Suppressor macrophage (primary cell): ENCODE results near the gene HPCAL1.

Source experiments
- DNase-seq, 4 experiments: peaks; one replicate each; pipeline ENCODE4 v3.0.0-alpha.2; 2020 to 2022

Gene HPCAL1

DNA sequence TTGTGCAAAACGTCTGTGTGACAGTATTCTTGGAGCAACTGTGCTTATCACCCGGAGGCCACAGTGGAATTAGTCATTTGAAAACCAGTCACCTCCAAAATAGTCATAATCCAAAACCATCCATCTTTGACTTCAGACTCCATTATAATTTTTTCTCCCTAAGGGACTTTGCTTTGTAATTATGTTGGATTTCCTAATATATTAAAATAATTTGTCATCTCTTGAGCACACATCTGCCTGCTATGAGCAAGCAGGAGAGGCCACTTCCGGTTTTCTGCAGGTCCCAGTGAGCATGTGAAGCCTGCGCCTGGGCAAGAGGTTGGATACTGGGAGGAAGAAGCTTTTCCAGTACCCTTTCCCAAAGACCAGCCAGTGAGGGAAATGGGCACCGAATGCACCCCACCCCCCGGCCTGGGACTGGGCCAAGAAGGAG is 87.7 kb downstream of the HPCAL1 start:
- DNase-seq = peak; percentile 61 to 83 (median 74)

GRCh38 chr2:10392100-10392499 is 89.4 kb downstream of the HPCAL1 start:
- DNase-seq = no peak

DNA sequence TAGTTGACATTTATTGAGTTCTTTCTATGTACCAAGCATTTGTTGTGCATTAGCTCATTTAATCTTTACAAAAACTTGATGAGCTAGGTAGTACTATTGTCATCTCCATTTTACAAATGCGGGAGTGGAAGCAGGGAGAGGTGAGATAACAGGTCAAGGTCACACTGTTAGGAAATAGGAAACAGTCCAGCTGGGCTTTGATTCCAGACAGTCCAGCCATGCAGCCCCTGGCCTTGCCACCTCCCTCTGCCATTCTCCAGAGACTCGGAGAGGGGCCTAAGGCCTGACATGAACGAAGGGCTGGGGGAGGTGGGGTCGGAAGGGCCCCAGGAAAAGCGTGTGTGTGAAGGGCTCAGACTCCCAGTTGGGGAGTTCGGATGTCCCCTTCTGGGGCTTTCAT is 89.8 kb downstream of the HPCAL1 start:
- no peak for DNase-seq

DNA sequence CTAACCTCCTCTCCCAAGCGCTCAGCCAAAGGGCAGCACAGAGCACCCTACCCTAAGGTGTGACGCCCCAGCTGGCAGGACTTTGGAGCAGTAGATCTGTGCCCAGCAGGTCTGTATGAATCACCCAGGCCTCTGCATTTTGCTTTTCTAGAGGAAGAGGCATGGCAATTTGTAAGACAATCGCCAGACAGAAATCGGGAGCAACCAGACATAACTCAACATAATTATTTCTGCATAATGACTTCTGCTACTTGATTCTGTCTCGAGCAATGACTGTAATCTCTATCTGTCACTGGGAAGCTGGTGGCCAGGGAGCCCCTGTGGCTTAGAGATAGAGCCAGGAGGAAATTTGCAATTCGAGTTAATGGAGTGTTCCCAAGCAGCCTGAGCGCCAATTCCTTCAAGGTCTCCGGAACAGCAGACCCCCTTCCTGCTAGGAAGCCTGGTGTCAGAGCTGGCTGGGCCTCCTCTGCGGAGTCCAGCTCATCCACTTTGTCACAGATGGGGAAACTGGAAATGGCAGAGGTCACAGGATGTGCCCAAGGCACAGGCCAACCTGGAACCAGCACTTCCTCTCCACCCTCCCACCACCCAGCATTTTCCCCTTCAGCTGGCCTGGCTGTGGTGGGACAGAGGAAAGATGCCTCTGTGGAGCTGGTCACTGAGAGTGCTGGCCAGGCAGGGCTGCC is 90.4 kb downstream of the HPCAL1 start:
- peak; percentile 64 to 79 (median 76) for DNase-seq

- DNase-seq = no peak
These were observed 90.9 kb downstream of the HPCAL1 start for GRCh38 chr2:10393640-10393982.

GRCh38 chr2:10395893-10396292 is 93.2 kb downstream of the HPCAL1 start:
- DNase-seq = no peak

GRCh38 chr2:10396464-10396863 is 93.8 kb downstream of the HPCAL1 start:
- no peak for DNase-seq

DNA sequence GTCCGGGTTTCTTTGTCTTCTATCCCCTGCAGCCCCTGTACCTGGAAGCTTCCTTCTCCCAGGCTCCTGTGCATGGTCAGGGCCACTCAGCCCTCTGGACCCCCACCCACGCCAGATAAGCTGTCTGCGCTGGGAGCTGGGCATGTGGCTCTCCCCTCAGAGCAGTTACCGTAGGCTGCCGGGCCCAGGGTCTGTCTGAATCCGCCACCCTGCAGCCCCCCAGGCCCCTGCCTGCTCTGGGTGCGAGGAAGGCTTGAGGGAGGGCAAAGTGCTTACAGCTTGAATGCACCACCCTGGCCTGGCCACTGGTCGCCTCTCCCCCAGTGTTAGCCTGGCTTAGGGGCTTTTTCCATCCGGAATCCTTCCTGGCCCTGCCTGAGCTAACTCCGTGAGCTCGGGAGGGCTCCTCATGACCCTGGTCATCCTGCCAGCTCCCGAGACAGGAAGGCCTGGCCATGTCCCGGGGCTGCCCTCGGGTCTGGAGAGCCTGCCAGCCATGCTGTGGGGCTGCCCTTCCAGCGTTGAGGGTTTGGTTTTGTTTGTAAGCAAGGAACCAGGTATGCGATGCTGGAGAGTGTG is 94.7 kb downstream of the HPCAL1 start:
- no peak for DNase-seq

GRCh38 chr2:10397878-10398277 is 95.2 kb downstream of the HPCAL1 start:
- DNase-seq = no peak

GRCh38 chr2:10398496-10398895 is 95.8 kb downstream of the HPCAL1 start:
- peak; percentile 86 to 95 (median 94) for DNase-seq

DNA sequence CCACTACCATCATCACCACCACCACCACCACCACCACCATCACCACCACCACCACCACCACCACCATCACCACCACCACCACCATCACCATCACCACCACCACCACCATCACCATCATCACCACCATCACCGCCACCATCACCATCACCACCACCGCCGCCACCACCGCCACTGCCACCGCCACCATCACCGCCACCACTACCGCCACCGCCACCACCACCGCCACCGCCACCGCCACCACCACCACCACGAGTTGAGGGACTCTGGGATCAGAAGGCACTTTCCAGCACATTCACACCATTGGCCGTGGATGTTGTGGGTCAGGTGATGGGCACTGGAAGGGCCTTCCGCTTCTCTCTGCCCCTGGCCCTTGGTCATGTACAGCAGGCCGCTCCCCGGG is 96.7 kb downstream of the HPCAL1 start:
- DNase-seq = no peak

DNA sequence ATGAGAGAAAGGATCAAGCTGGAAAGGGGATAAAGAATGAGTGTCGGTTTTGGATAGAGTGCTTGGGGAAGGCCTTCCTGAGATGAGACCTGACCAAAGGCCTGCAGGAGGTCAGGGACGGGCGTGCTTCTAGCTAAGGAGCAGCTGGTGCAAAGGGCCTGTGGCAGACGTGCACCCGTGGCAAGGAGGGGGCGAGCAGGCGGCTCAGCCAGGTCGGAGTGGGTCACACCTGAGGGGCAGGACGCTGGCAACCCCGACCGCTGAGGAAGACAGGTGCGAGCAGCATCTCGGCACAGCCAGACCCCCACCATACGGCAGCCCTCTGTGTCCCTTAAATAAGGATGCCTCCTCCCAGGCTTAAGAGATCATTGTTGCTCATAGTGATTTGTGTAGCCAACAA is 97.3 kb downstream of the HPCAL1 start:
- no peak for DNase-seq

- peak; percentile 89 to 96 (median 94) for DNase-seq
These were observed 97.9 kb downstream of the HPCAL1 start for GRCh38 chr2:10400568-10400977.

DNA sequence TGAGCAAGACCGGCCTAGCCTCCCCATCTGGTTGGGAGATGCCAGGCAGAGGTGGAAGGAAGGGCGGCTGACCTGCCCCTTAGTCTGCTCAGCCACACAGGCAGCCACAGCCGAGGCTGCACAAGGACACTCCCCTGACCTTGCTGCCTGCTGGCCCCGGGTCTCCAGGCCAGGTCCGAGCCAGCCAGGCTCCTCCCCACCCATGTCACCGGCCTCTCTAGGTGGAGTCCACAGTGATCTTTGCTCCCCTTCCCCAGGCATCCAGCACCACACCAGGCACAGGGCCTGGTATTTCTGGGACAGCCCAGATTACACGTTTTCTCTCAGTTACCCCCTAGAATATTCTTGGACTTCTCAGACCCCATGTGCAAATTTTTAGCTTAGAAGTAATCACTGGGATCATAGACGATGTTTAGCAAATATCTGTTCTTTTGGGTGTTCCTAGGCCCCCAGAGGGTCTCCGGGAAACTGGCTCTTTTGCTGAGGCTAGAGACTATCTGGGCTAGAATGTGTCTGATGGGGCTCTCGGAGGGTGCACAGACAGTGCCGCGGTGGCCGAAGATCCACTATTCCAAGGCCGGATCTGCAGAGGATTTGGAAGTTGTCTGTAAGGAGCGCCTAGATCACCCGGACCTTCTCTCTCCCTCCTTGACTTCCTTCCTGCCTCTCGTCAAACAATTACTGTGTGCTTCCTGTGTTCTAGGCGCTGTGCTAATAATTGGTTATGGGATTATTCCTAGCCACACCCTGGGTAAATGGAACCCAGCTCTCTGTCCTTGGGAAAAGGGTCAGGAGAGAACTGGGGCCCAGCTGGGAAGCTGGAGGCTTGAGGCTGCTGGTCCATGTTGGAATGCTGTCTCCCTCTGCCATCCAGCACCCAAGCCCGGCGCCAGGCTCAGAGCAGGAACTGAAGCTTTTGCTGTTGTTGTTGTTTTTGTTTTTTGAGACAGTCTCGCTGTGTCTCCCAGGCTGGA is 98.6 kb downstream of the HPCAL1 start:
- DNase-seq = peak in 2 of 4 experiments; percentile 29 to 43

DNA sequence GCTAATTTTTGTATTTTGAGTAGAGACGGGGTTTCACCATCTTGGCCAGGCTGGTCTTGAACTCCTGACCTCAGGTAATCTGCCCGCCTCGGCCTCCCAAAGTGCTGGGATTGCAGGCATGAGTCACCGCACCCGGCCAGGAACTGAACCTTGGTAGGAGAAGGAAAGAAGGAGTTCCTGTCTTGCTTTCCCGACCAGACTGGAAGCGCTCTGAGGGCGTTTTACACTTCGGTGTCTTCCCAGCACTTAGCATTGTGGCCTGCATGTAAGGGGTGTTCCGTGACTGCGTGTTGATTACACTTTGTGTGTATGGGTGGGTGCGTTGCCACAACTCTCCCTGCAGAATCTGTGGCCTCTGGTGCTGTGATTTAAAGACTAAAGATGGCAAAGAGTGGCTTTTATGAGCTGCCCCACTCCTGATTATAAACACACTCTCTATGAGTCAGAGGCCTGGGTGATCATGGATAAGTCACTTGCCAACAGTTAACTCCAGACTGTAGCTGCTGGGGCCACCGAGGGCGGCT is 99.4 kb downstream of the HPCAL1 start:
- peak in 3 of 4 experiments; percentile 29 to 39 (median 39) for DNase-seq

GRCh38 chr2:10402653-10403215 is 100.0 kb downstream of the HPCAL1 start:
- DNase-seq = no peak

- no peak for DNase-seq
These were observed 101.8 kb downstream of the HPCAL1 start for GRCh38 chr2:10404324-10405143.

GRCh38 chr2:10405448-10405847 is 102.7 kb downstream of the HPCAL1 start:
- DNase-seq = no peak

- no peak for DNase-seq
These were observed 103.3 kb downstream of the HPCAL1 start for GRCh38 chr2:10406016-10406415.

GRCh38 chr2:10406491-10407188 is 103.9 kb downstream of the HPCAL1 start:
- DNase-seq = peak in 3 of 4 experiments; percentile 26 to 33 (median 28)

- DNase-seq = no peak
These were observed 104.7 kb downstream of the HPCAL1 start for GRCh38 chr2:10407432-10407831.
